GM18498 (cell line): ENCODE data around the gene TRIP13.
"Not testable (repeated sequence)": the region's sequence is repeated elsewhere in the genome, so short reads cannot be mapped to it uniquely, and the experiment has no call there.

Source experiments
- ATAC-seq: cut with Tn5 transposase; IDR thresholded peaks from one replicate; pipeline ENCODE4 v1.9.1; 2021; ENCODE audit warnings: mild to moderate bottlenecking, moderate library complexity; ENCODE audit not compliant: unreplicated experiment

Gene TRIP13

GRCh38 chr5:889075-889710 is 3.5 kb upstream of the TRIP13 start:
- no peak for ATAC-seq

- ATAC-seq = no peak
Observed at GRCh38 chr5:891117-891836, 1.4 kb upstream of the TRIP13 start.

- ATAC-seq = peak; percentile 9
Observed at GRCh38 chr5:891837-892393, 769 bp upstream of the TRIP13 start.

GRCh38 chr5:893137-893506 is 438 bp downstream of the TRIP13 start:
- ATAC-seq = peak; percentile 18

- no peak for ATAC-seq
Observed at GRCh38 chr5:893711-894110, 1.0 kb downstream of the TRIP13 start.

- ATAC-seq = no peak
Observed at GRCh38 chr5:900781-901180, 8.1 kb downstream of the TRIP13 start.

- ATAC-seq = no peak
Observed at GRCh38 chr5:902129-902916, 9.6 kb downstream of the TRIP13 start.

GRCh38 chr5:903756-904096 is 11.0 kb downstream of the TRIP13 start:
- ATAC-seq = no peak

GRCh38 chr5:905139-905642 is 12.5 kb downstream of the TRIP13 start:
- no peak for ATAC-seq

GRCh38 chr5:907366-907910 is 14.8 kb downstream of the TRIP13 start:
- ATAC-seq = no peak

GRCh38 chr5:908172-908571 is 15.5 kb downstream of the TRIP13 start:
- no peak for ATAC-seq

- no peak for ATAC-seq
Observed at GRCh38 chr5:909086-909485, 16.4 kb downstream of the TRIP13 start.

GRCh38 chr5:909994-910768 is 17.5 kb downstream of the TRIP13 start:
- ATAC-seq = no peak

GRCh38 chr5:910769-911160 is 18.1 kb downstream of the TRIP13 start:
- no peak for ATAC-seq

GRCh38 chr5:911601-912000 is 18.9 kb downstream of the TRIP13 start:
- ATAC-seq = no peak

GRCh38 chr5:912280-913091 is 19.8 kb downstream of the TRIP13 start:
- no peak for ATAC-seq

- no peak for ATAC-seq
Observed at GRCh38 chr5:914174-914573, 21.5 kb downstream of the TRIP13 start.

- ATAC-seq = no peak
Observed at GRCh38 chr5:914612-915011, 21.9 kb downstream of the TRIP13 start.

GRCh38 chr5:915346-915745 is 22.7 kb downstream of the TRIP13 start:
- ATAC-seq = not testable (repeated sequence)

GRCh38 chr5:915946-916345 is 23.3 kb downstream of the TRIP13 start:
- ATAC-seq = no peak
